HUDEP-2 (cell line): ENCODE measurements around the gene ZEB1.
A peak's percentile ranks its signal among the peaks of the same experiment; 100 is the strongest.
"Not testable (repeated sequence)": the region's sequence is repeated elsewhere in the genome, so short reads cannot be mapped to it uniquely, and the experiment has no call there.

Source experiments
- DNase-seq, 76 experiments: peaks; one replicate each; lab custom pipeline; 2025; ENCODE audit not compliant: unreplicated experiment in 76 of 76; lab: John Stamatoyannopoulos, UW

Gene ZEB1

DNA sequence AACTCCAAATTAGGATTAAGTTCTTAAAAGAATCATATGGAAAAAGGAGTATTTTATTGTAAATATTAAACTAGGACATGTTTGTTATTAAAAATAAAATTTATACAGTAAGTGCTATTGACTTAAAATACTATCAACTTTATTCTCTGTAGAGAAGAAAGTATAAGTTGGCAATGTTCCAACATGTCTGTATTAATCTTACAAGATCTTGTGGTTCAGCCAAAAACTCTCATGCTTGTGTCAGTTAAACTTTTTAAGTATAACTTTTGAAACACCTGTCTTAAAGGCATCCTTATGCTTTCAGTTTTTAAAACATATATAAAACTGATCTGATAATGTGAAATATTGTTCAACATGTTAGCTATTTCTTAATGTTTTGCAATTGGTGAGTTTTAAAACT lies 160.7 kb downstream of the ZEB1 start:
- peak in 2 of 76 experiments; percentile 4 to 10 for DNase-seq

- DNase-seq: no peak
Measured at GRCh38 chr10:31483546-31483945, 164.5 kb downstream of the ZEB1 start.

- DNase-seq: no peak
Measured at GRCh38 chr10:31484431-31485135, 165.6 kb downstream of the ZEB1 start.

DNA sequence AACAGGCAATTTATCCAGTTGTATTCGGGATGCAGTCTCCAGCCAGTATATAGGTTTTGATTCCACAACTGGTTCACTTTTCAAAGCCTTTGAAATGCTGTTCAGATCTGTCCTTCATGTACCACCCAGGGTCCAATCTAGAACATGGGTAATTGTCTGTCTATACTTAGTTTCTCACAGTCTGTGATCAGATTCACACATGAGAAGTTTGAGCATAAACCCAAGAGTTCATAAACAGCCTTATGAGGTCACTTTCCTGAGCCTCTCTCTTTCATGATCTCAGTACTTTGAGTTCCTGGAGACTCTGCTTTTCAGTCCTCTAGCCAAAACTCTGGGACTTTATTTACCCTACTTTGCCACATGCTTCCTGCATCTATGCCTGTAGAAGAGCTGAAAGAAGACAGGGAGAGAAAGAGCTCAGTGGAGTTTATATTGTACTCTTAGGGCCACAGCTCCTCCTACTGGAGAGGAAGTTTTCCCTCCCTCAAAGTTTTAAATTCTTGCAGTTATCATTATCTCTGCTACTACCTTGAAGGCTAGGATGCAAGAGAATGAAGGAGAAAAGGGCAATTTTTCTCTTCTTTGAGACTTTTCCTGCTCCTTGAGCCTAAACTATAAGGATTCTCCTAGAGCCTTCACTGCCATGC lies 172.0 kb downstream of the ZEB1 start:
- peak in 16 of 76 experiments; percentile 1 to 45 (median 7) for DNase-seq

- DNase-seq: no peak
Measured at GRCh38 chr10:31507427-31507826, 188.4 kb downstream of the ZEB1 start.

- DNase-seq: no peak
Measured at GRCh38 chr10:31508234-31508633, 189.2 kb downstream of the ZEB1 start.

DNA sequence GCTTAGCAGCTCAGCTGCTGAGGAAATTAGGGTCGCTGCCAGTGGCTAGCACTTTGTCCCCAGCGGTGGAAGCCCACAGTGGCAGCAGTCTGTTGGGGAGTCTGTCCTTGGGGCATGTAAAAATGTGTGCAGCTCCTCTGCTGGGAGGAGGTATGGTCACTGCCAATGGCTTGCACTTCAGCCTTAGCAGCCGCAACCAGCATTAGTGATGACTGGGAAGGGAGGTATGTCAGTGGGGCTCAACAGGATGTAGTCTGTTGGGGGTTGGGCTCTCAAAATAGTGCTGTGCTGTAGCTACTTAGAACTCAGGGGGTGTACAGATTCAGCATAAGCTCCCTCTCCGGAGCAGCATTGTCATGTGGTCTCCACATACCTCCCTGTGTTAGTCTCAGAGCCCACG lies 189.9 kb downstream of the ZEB1 start:
- DNase-seq: no peak

- DNase-seq: no peak
Measured at GRCh38 chr10:31509989-31510388, 191.0 kb downstream of the ZEB1 start.

DNA sequence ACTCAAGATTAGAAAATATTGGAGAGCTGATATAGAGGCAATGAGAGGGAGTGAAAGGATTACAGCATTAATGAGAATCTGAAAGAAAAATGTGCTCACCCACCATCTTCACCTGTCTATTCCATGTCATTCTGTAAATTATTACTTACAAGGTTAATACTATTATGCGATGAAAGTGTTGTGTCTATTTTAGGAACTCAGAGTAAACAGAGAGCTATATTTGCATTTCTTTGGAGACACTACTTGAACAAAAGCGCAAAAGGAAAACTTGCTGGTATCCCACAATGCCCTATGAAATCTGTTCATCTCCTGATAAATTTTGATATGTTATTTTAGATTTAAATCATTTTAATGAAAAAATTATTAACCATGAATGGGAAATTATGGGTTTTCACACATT lies 196.1 kb downstream of the ZEB1 start:
- DNase-seq: no peak

- no peak for DNase-seq
Measured at GRCh38 chr10:31515819-31516402, 196.9 kb downstream of the ZEB1 start.

GRCh38 chr10:31520986-31521831 lies 202.2 kb downstream of the ZEB1 start:
- DNase-seq: no peak

DNA sequence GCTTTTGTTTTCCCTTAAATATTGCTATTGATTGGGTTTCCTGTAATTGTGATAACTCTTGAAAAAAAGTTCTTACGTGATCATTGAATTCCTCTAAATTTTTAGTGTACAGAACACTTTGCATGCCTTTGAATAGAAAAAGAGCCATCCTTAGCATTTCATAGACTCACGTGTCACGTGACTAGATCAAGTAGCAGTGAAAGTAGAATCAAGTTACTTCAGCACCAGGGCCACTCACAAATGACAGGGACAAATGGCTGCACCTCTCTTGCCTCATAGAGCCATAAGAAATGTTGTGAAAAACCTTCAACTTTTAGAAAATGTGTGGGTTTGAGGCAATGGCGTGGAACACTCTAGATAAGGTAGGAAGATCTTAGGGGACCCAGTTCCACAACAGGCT lies 203.8 kb downstream of the ZEB1 start:
- no peak for DNase-seq

DNA sequence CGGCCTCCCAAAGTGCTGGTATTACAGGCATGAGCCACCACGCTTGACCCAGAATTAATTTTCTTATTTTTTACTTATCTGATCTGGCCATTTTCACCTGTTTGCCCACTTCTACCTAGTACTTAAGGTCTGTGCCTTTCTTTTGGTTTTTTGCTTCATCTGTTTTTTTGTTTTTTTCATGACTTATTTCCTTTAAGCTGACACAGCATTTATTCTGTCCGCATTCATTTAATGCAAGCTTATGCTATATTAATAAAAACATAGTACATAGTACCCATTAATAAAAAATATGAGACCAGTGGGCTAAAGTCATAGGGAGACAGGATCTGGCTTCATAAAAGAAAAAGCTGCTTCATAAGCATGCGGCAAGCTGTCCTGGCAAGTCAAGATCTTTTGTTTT lies 205.4 kb downstream of the ZEB1 start:
- no peak for DNase-seq

DNA sequence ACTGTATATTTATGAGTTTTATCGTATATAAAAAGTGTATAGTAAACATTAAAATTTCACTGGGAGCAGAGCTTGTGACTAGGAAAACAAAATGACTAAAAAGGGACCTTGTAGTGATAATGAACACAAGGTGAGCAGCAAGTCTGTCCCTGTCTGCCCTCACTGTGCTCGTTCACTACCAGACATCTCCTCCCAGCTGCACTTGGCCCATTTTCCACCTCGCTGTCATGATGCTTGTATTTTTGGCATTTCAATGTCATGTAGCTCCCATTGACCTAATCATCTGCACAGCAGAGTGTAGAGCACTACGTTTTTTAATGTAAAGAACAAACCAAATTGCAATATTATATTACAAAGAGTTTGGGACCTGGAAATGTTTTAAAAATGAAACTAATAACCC lies 207.2 kb downstream of the ZEB1 start:
- no peak for DNase-seq

DNA sequence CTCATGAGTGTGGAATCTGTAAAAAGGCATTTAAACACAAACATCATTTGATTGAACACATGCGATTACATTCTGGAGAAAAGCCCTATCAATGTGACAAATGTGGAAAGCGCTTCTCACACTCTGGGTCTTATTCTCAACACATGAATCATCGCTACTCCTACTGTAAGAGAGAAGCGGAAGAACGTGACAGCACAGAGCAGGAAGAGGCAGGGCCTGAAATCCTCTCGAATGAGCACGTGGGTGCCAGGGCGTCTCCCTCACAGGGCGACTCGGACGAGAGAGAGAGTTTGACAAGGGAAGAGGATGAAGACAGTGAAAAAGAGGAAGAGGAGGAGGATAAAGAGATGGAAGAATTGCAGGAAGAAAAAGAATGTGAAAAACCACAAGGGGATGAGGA lies 207.7 kb downstream of the ZEB1 start:
- DNase-seq: no peak

DNA sequence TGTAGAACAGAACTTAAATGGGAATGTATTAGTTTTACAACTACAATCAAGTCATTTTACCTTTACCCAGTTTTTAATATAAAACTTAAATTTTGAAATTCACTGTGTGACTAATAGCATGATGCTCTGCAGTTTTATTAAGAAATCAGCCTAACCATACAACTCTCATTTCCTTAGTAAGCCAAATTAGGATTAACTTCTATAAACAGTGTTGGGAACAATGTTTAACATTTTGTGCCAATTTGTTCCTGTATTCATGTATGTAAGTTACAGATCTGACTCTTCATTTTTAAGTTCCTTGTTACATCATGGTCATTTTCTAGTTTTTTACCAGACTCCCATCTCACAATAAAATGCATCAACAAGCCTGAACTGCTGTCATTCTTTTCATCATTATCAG lies 209.8 kb downstream of the ZEB1 start:
- DNase-seq: no peak

DNA sequence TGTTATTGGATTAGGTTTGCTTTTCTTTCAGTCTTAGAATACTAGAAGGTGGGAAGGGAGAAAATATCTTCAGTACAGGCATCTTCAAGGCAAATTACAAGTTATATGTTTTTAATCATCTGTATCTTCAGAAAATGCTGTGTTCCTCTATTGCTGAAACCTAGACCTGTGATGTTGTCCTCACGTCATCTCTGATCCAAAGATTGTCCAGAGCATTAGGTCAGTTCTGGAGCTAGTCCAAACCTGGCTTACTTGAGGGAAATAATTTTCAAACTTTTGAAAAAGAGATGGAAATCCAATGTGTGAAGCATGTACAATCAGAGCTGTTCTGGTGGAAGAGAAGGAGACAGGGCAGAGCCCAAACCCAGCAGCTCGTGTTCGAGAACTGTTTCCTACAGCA lies 217.3 kb downstream of the ZEB1 start:
- no peak for DNase-seq

DNA sequence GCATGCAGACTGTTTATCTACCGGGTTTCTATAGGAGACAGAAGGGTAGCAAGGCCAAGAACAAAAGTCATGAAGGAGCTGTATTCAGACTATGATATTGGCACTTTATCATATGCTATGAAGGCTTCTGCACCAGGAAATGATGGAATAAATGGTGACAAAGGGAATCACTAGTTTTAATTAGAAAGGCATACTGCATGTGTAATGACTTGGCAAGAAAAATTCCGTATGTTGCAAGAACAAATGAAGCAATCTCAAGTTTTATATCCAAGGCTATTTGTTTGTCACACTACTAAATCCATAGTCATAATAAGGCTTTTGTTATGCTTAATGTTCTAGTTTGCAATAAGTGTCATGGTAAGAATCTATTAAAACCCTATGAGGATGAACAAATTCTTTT lies 230.9 kb downstream of the ZEB1 start:
- DNase-seq: no peak

- DNase-seq: no peak
Measured at GRCh38 chr10:31554556-31554955, 235.5 kb downstream of the ZEB1 start.

DNA sequence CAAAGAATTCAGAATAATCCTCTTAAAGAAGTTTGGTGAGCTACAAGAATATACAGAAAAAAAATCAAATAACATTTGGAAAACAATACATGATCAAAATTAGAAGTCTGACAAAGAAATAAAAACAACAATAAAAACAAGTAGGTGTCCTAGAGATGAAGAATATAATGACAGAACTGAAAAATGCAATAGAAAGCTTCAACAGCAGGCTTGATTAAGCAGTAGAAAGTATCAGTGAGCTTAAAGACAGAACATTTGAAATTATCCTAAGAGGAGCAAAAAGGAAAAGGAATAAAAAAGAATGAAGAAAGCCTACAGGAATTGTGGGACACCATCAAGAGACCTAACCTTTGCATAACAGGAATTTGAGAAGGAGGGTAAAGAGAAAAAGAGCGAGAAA lies 238.8 kb downstream of the ZEB1 start:
- DNase-seq: no peak

GRCh38 chr10:31568252-31568861 lies 249.3 kb downstream of the ZEB1 start:
- not testable (repeated sequence) for DNase-seq
